Measurements from ENCODE around the gene SLC35F3. TPM values are rescaled to one million over a fixed set of nuclear protein-coding genes. Genes with fewer than 3 reads are reported as not detected.

Gene SLC35F3
- total RNA-seq, 1 donor from 2014 or later: 0.57 TPM

DNA sequence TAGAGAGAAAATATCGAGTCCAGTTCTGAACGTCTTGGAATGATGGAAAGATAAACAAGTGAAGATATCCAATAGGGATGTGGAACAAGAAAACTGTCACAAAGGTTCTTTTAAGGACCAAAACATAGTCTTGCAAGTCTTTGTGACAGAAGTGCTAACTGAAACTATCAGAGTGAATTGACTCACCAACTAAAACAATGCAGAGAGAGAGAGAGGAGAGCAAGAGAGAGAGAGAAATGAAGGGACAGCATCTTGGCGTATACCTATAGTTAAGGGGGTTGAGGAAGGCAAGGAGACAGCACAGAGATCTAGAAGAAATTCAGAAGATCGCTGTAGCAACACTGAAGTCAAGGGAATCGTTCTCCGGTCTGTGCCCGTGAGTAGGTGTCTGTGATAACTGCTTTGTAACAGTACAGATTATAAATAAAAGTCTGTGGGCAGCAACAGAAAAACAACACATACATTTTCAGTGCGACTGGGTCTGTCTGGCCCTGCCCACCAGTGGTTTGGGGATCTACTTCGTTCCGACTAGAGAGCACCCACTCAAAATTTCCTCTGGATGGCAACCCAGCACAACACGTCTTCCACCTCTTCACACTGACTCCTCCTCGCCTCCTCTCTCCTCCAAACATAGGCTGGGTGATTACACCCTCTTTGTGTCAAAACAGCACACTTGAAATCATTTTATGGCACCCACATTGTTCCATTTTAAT, 464.0 kb downstream of the SLC35F3 start:
- Histone ChIP-seq H3K27ac (ENCODE audit: low read depth, low read length) (no peak overlapping the region), H3K9me3 (ENCODE audit: insufficient read depth, low read depth, low read length) (no peaks in the 10 kb centered on the region), H3K9ac (ENCODE audit: low read length) (no peak overlapping the region), H3K27me3 (ENCODE audit: insufficient read depth, low read length) (peaks cover 3% of the 10 kb centered on the region), H2AFZ (ENCODE audit: low read depth, low read length) (no peak overlapping the region), H4K20me1 (ENCODE audit: insufficient read depth, low read length) (no peaks in the 10 kb centered on the region), H3K4me1 (ENCODE audit: insufficient read depth, low read length) (peaks cover 3% of the 10 kb centered on the region), H3K36me3 (ENCODE audit: insufficient read depth, low read length) (no peaks in the 10 kb centered on the region), H3K4me2 (ENCODE audit: low read length) (no peak overlapping the region), H3K4me3 (ENCODE audit: insufficient read depth, low read depth, low read length) (no peak overlapping the region), H3K79me2 (ENCODE audit: insufficient read depth, low read length) (no peaks in the 10 kb centered on the region)
- H3K4me3 Mint-ChIP-seq (ENCODE audit: unreplicated experiment): no peak overlapping the region
- DNase-seq (ENCODE audit: low read depth) (no peak), FAIRE-seq (no peak)
- H3K9me3 Mint-ChIP-seq (ENCODE audit: unreplicated experiment): no peaks in the 10 kb centered on the region
- no peaks in the 10 kb centered on the region for H3K4me1 Mint-ChIP-seq (ENCODE audit: low read depth, unreplicated experiment)
- TF ChIP-seq, protein P1, sequence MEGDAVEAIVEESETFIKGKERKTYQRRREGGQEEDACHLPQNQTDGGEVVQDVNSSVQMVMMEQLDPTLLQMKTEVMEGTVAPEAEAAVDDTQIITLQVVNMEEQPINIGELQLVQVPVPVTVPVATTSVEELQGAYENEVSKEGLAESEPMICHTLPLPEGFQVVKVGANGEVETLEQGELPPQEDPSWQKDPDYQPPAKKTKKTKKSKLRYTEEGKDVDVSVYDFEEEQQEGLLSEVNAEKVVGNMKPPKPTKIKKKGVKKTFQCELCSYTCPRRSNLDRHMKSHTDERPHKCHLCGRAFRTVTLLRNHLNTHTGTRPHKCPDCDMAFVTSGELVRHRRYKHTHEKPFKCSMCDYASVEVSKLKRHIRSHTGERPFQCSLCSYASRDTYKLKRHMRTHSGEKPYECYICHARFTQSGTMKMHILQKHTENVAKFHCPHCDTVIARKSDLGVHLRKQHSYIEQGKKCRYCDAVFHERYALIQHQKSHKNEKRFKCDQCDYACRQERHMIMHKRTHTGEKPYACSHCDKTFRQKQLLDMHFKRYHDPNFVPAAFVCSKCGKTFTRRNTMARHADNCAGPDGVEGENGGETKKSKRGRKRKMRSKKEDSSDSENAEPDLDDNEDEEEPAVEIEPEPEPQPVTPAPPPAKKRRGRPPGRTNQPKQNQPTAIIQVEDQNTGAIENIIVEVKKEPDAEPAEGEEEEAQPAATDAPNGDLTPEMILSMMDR (IDR thresholded peaks at IDR 0.05; ENCODE audit: insufficient read depth, low read depth, low read length): no peak
- no peak for TF ChIP-seq EZH2 (IDR thresholded peaks at IDR 0.05; ENCODE audit: insufficient read depth, low read length)
- H3K36me3 Mint-ChIP-seq (ENCODE audit: low read depth, unreplicated experiment): no peaks in the 10 kb centered on the region
- H3K27ac Mint-ChIP-seq (ENCODE audit: unreplicated experiment): no peak overlapping the region
- H3K27me3 Mint-ChIP-seq (ENCODE audit: low read depth, unreplicated experiment): peaks cover 9% of the 10 kb centered on the region

DNA sequence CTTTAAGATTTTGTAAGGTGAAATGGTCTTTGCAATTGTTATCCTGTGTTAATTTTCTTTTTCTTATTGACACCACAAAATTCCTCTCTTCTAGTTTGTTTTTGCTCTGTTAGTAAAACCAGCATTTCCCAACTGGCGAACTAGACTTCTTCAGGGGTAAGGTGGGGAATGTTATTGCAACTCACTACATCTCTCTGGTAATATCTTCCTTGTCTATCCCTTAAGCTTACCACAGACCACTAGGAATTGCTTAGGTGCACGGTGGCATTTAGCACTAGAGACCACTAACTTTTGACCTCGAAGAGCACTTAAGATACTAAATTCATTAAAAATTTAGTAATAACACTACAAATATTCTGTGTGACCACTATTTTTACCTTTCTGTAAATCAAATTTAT, 464.6 kb downstream of the SLC35F3 start:
- Mint-ChIP-seq H3K9me3 (ENCODE audit: unreplicated experiment) (no peaks in the 10 kb centered on the region), H3K27me3 (ENCODE audit: low read depth, unreplicated experiment) (peaks cover 9% of the 10 kb centered on the region), H3K27ac (ENCODE audit: unreplicated experiment) (no peak overlapping the region), H3K4me1 (ENCODE audit: low read depth, unreplicated experiment) (peaks cover under 1% of the 10 kb centered on the region), H3K4me3 (ENCODE audit: unreplicated experiment) (no peak overlapping the region), H3K36me3 (ENCODE audit: low read depth, unreplicated experiment) (no peaks in the 10 kb centered on the region)
- no peak overlapping the region for H3K9ac ChIP-seq (ENCODE audit: low read length)
- H3K36me3 ChIP-seq (ENCODE audit: insufficient read depth, low read length): no peaks in the 10 kb centered on the region
- no peak overlapping the region for H3K4me2 ChIP-seq (ENCODE audit: low read length)
- TF ChIP-seq, protein P1 (IDR thresholded peaks at IDR 0.05; ENCODE audit: insufficient read depth, low read depth, low read length): no peak
- no peak for TF ChIP-seq EZH2 (IDR thresholded peaks at IDR 0.05; ENCODE audit: insufficient read depth, low read length)
- H3K27me3 ChIP-seq (ENCODE audit: insufficient read depth, low read length): peaks cover 3% of the 10 kb centered on the region
- no peaks in the 10 kb centered on the region for H3K9me3 ChIP-seq (ENCODE audit: insufficient read depth, low read depth, low read length)
- peaks cover 3% of the 10 kb centered on the region for H3K4me1 ChIP-seq (ENCODE audit: insufficient read depth, low read length)
- peaks cover 5% of the 10 kb centered on the region for H3K79me2 ChIP-seq (ENCODE audit: insufficient read depth, low read length)
- H4K20me1 ChIP-seq (ENCODE audit: insufficient read depth, low read length): no peaks in the 10 kb centered on the region
- FAIRE-seq (no peak), DNase-seq (ENCODE audit: low read depth) (no peak)
- no peak overlapping the region for H2AFZ ChIP-seq (ENCODE audit: low read depth, low read length)
- no peak overlapping the region for H3K27ac ChIP-seq (ENCODE audit: low read depth, low read length)
- H3K4me3 ChIP-seq (ENCODE audit: insufficient read depth, low read depth, low read length): no peak overlapping the region

DNA sequence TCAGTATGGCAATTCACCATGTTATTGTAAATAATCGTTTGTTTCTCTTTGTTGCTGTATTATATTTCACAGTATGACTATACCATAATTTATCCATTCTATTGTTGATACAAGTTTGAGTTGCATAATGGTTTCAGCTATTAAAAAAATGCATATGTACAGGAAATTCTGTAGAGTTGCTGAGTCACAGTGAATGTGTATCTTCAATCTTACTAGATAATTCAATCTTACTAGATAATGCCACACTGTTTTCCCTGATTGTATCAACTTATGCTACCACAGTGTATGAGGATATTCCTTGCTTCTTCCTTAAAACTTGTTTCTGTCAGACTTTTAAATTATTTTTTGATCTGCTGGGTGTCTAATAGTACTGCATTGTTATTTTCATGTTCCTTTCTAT, 465.3 kb downstream of the SLC35F3 start:
- peaks cover 8% of the 10 kb centered on the region for H3K4me1 Mint-ChIP-seq (ENCODE audit: low read depth, unreplicated experiment)
- peaks cover 12% of the 10 kb centered on the region for H3K79me2 ChIP-seq (ENCODE audit: insufficient read depth, low read length)
- no peaks in the 10 kb centered on the region for H3K36me3 ChIP-seq (ENCODE audit: insufficient read depth, low read length)
- peaks cover 11% of the 10 kb centered on the region for H3K4me1 ChIP-seq (ENCODE audit: insufficient read depth, low read length)
- no peaks in the 10 kb centered on the region for H3K9me3 Mint-ChIP-seq (ENCODE audit: unreplicated experiment)
- H2AFZ ChIP-seq (ENCODE audit: low read depth, low read length): no peak overlapping the region
- no peaks in the 10 kb centered on the region for H4K20me1 ChIP-seq (ENCODE audit: insufficient read depth, low read length)
- H3K9me3 ChIP-seq (ENCODE audit: insufficient read depth, low read depth, low read length): no peaks in the 10 kb centered on the region
- FAIRE-seq (no peak), DNase-seq (ENCODE audit: low read depth) (no peak)
- peak overlapping the region; percentile 20 for H3K27ac Mint-ChIP-seq (ENCODE audit: unreplicated experiment)
- no peak overlapping the region for H3K4me2 ChIP-seq (ENCODE audit: low read length)
- H3K9ac ChIP-seq (ENCODE audit: low read length): no peak overlapping the region
- H3K4me3 Mint-ChIP-seq (ENCODE audit: unreplicated experiment): no peak overlapping the region
- no peaks in the 10 kb centered on the region for H3K36me3 Mint-ChIP-seq (ENCODE audit: low read depth, unreplicated experiment)
- peaks cover 9% of the 10 kb centered on the region for H3K27me3 Mint-ChIP-seq (ENCODE audit: low read depth, unreplicated experiment)
- H3K4me3 ChIP-seq (ENCODE audit: insufficient read depth, low read depth, low read length): no peak overlapping the region
- peaks cover 3% of the 10 kb centered on the region for H3K27me3 ChIP-seq (ENCODE audit: insufficient read depth, low read length)
- TF ChIP-seq, protein P1 (IDR thresholded peaks at IDR 0.05; ENCODE audit: insufficient read depth, low read depth, low read length): no peak
- no peak for TF ChIP-seq EZH2 (IDR thresholded peaks at IDR 0.05; ENCODE audit: insufficient read depth, low read length)
- H3K27ac ChIP-seq (ENCODE audit: low read depth, low read length): no peak overlapping the region

Measured in astrocyte (in vitro differentiated cells and primary cell).